Measurements from ENCODE around the gene SAMD9. TPM values are rescaled to one million over a fixed set of nuclear protein-coding genes. Genes with fewer than 3 reads are reported as not detected.

Gene SAMD9
- total RNA-seq, 1 experiment from 2014 or later = 1.9 TPM

- ChIA-PET POLR2A (ENCODE audit: low non-redundant PET) (no interaction called here), CTCF (interaction anchor here (0.7 kb wide), 1 partner anchor 91 kb away, joined by 3 read pairs; no protein-coding TSS in a partner anchor)
- H3K27ac ChIP-seq (ENCODE audit: low read depth, low read length, poor library complexity, severe bottlenecking) = no peak overlapping the region
- no peak for DNase-seq (ENCODE audit: low spot score)
- H3K4me3 ChIP-seq (ENCODE audit: low read depth, low read length, poor library complexity, severe bottlenecking) = no peak overlapping the region
- H3K36me3 ChIP-seq (ENCODE audit: insufficient read depth, low read length, poor library complexity, severe bottlenecking) = no peaks in the 10 kb centered on the region
- TF ChIP-seq EZH2 (IDR thresholded peaks at IDR 0.05; ENCODE audit: borderline replicate concordance, low read depth, low read length, poor library complexity, severe bottlenecking) = no peak
- no peak for TF ChIP-seq CTCF (conservative IDR thresholded peaks at IDR 0.05; ENCODE audit: low read depth, low read length)
- no peaks in the 10 kb centered on the region for H3K9me3 ChIP-seq (ENCODE audit: low read depth, low read length, poor library complexity, severe bottlenecking)
- peaks cover 15% of the 10 kb centered on the region for H3K27me3 ChIP-seq (replicated peaks; ENCODE audit: insufficient read depth, low read depth, low read length, poor library complexity)
- intact Hi-C loops (cut with micrococcal nuclease; ENCODE audit: unreplicated experiment) = no loop called here
- no TSS peak for BruUV-seq (replicated peaks)
- H3K4me1 ChIP-seq (ENCODE audit: insufficient read depth, low read length, poor library complexity, severe bottlenecking) = no peaks in the 10 kb centered on the region
Observed at GRCh38 chr7:93053209-93053948, 64.4 kb downstream of the SAMD9 start.

- ChIA-PET CTCF (no interaction called here), POLR2A (ENCODE audit: low non-redundant PET) (no interaction called here)
- Histone ChIP-seq H3K27ac (ENCODE audit: low read depth, low read length, poor library complexity, severe bottlenecking) (no peak overlapping the region), H3K36me3 (ENCODE audit: insufficient read depth, low read length, poor library complexity, severe bottlenecking) (no peaks in the 10 kb centered on the region), H3K9me3 (ENCODE audit: low read depth, low read length, poor library complexity, severe bottlenecking) (no peaks in the 10 kb centered on the region), H3K27me3 (replicated peaks; ENCODE audit: insufficient read depth, low read depth, low read length, poor library complexity) (no peaks in the 10 kb centered on the region), H3K4me3 (ENCODE audit: low read depth, low read length, poor library complexity, severe bottlenecking) (no peak overlapping the region), H3K4me1 (ENCODE audit: insufficient read depth, low read length, poor library complexity, severe bottlenecking) (no peaks in the 10 kb centered on the region)
- TF ChIP-seq EZH2 (IDR thresholded peaks at IDR 0.05; ENCODE audit: borderline replicate concordance, low read depth, low read length, poor library complexity, severe bottlenecking) (no peak), CTCF (conservative IDR thresholded peaks at IDR 0.05; ENCODE audit: low read depth, low read length) (no peak)
- BruUV-seq (replicated peaks) = no TSS peak
- DNase-seq (ENCODE audit: low spot score) = no peak
- intact Hi-C loops (cut with micrococcal nuclease; ENCODE audit: unreplicated experiment) = no loop called here
Observed at GRCh38 chr7:93051660-93052059, 66.1 kb downstream of the SAMD9 start.

Other genes with a start within 250 kb of the SAMD9 start
- 0.26 and 0.49 TPM in 2 replicates for gene SAMD9L, start 30.4 kb upstream of the SAMD9 start, total RNA-seq (2021)
- gene HEPACAM2, start 108.5 kb upstream of the SAMD9 start, total RNA-seq (2021) = not detected in 2 replicates
- 18.1 and 19.0 TPM in 2 replicates for gene VPS50, start 114.4 kb upstream of the SAMD9 start, total RNA-seq (2021)

Data from A673 (cell line).